ENCODE results near the gene ETAA1.

ETAA1 gene

GRCh38 chr2:67389788-67390187, 7.3 kb upstream of the ETAA1 start:
- H3K27ac ChIP-seq (ENCODE audit: low read depth, low read length, poor library complexity, severe bottlenecking) = no peak overlapping the region
- H3K9me3 ChIP-seq (ENCODE audit: low read length) = no peaks in the 10 kb centered on the region

GRCh38 chr2:67393237-67393636, 3.9 kb upstream of the ETAA1 start:
- Histone ChIP-seq H3K4me1 (ENCODE audit: insufficient read depth, low read length, severe bottlenecking) (peaks cover 8% of the 10 kb centered on the region), H2AFZ (ENCODE audit: low read length) (no peak overlapping the region), H3F3A (ENCODE audit: insufficient read depth, low read length) (no peaks in the 10 kb centered on the region), H3K27ac (ENCODE audit: low read depth, low read length, poor library complexity, severe bottlenecking) (no peak overlapping the region), H3K79me2 (ENCODE audit: insufficient read depth, low read length) (no peaks in the 10 kb centered on the region; the same call in 1 of the 2 replicates), H3K36me3 (ENCODE audit: insufficient read depth, low read length) (no peaks in the 10 kb centered on the region), H3K27me3 (ENCODE audit: insufficient read depth, low read length) (no peaks in the 10 kb centered on the region), H3K9ac (ENCODE audit: low read length) (no peak overlapping the region), H4K20me1 (ENCODE audit: insufficient read depth, low read length) (no peaks in the 10 kb centered on the region), H3K4me3 (ENCODE audit: low read depth, low read length, poor library complexity, severe bottlenecking) (no peak overlapping the region), H3K9me2 (ENCODE audit: low read depth, low read length) (no peaks in the 10 kb centered on the region), H3K9me3 (ENCODE audit: low read length) (no peaks in the 10 kb centered on the region), H3K4me2 (ENCODE audit: low read length) (no peak overlapping the region)
- TF ChIP-seq EZH2 (IDR thresholded peaks at IDR 0.05; ENCODE audit: borderline replicate concordance, low read length) (no peak), CTCF (IDR thresholded peaks at IDR 0.05; ENCODE audit: low read length) (no peak)

More at GRCh38 chr2:67389788-67390187, 7.3 kb upstream of the ETAA1 start:
- Histone ChIP-seq H3K4me3 (ENCODE audit: low read depth, low read length, poor library complexity, severe bottlenecking) (no peak overlapping the region), H3K79me2 (ENCODE audit: insufficient read depth, low read length) (no peaks in the 10 kb centered on the region), H3F3A (ENCODE audit: insufficient read depth, low read length) (no peaks in the 10 kb centered on the region), H3K9me2 (ENCODE audit: low read depth, low read length) (no peaks in the 10 kb centered on the region), H3K4me1 (ENCODE audit: insufficient read depth, low read length, severe bottlenecking) (no peaks in the 10 kb centered on the region), H3K27me3 (ENCODE audit: insufficient read depth, low read length) (no peaks in the 10 kb centered on the region), H3K36me3 (ENCODE audit: insufficient read depth, low read length) (no peaks in the 10 kb centered on the region), H4K20me1 (ENCODE audit: insufficient read depth, low read length) (no peaks in the 10 kb centered on the region), H3K4me2 (ENCODE audit: low read length) (no peak overlapping the region), H3K9ac (ENCODE audit: low read length) (no peak overlapping the region), H2AFZ (ENCODE audit: low read length) (no peak overlapping the region)
- TF ChIP-seq EZH2 (IDR thresholded peaks at IDR 0.05; ENCODE audit: borderline replicate concordance, low read length) (no peak), CTCF (IDR thresholded peaks at IDR 0.05; ENCODE audit: low read length) (no peak)

GRCh38 chr2:67394734-67395133, 2.4 kb upstream of the ETAA1 start:
- Histone ChIP-seq H3K79me2 (ENCODE audit: insufficient read depth, low read length) (peaks cover 9% of the 10 kb centered on the region), H2AFZ (ENCODE audit: low read length) (no peak overlapping the region), H3K27me3 (ENCODE audit: insufficient read depth, low read length) (no peaks in the 10 kb centered on the region), H3K4me1 (ENCODE audit: insufficient read depth, low read length, severe bottlenecking) (peaks cover 20% of the 10 kb centered on the region), H3K9me2 (ENCODE audit: low read depth, low read length) (no peaks in the 10 kb centered on the region), H4K20me1 (ENCODE audit: insufficient read depth, low read length) (no peaks in the 10 kb centered on the region), H3K27ac (ENCODE audit: low read depth, low read length, poor library complexity, severe bottlenecking) (no peak overlapping the region), H3K9ac (ENCODE audit: low read length) (no peak overlapping the region), H3K36me3 (ENCODE audit: insufficient read depth, low read length) (no peaks in the 10 kb centered on the region), H3F3A (ENCODE audit: insufficient read depth, low read length) (no peaks in the 10 kb centered on the region), H3K9me3 (ENCODE audit: low read length) (no peaks in the 10 kb centered on the region), H3K4me3 (ENCODE audit: low read depth, low read length, poor library complexity, severe bottlenecking) (no peak overlapping the region), H3K4me2 (ENCODE audit: low read length) (no peak overlapping the region)
- TF ChIP-seq EZH2 (IDR thresholded peaks at IDR 0.05; ENCODE audit: borderline replicate concordance, low read length) (no peak), CTCF (IDR thresholded peaks at IDR 0.05; ENCODE audit: low read length) (no peak)

All from OCI-LY1 (cell line).